Measurements from ENCODE around the gene MMP10.

Gene MMP10

DNA sequence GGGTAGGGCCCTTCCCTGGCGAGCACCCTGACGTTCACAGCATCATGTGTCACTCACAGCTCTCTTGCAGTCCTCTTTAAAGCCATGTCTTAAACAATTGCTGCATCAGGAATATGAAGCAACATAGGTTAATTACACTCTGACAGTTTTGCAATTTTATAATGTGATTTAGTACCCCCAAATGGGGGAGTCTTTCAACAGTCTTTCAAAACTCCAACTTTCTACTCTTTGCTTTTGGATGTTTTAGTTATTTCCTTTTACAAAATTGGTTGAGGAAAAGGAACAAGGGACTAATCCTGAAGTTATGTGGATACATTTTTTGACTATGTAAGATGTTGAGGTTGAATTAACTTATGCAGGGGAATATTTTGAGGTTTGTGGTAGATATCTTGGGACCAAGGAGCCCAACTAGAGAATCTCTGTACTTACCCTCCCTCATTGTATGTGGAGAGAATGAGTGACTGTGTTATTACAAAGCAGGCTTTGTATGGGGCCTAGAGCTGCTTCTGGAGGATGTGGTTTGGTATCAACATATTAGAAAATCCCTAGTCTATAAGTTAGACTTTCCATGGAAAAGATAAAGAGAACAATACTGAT is 55.4 kb downstream of the MMP10 start, which contains the start of gene MMP8:
Gene MMP8, minus strand, starts transcription at position 51 of the 597 bp plus-strand sequence. CDS start 99 bp downstream, outside the sequence.
- DNase-seq, result no peak

DNA sequence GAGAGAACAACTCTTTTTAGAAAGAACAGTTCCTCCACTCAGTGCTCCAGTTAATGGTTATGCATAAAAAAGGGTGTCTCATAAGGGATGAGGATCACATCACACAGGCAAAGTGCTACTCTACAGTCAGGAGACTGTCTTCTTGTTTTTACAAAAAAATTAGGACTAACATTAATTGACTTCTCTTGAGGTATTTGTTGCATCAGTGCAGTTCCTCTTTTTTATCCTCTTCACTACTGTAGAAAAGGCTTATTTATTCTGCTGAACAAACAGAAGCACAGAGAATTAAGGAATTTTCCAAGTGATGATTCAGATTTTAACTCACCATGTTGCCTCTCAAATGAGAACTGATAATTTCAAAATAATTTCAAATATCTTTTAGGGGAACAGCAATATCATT is 57.6 kb downstream of the MMP10 start:
- no peak for DNase-seq
